ENCODE measurements around the gene NFATC1. TPM values are rescaled to one million over a fixed set of nuclear protein-coding genes. Genes with fewer than 3 reads are reported as not detected.

NFATC1 gene
- total RNA-seq, 6 donors from 2014 or later = 13.6 to 39.5 (median 20.3) TPM

- WGBS, 2 donors = 64 to 67% methylated on average over 13 to 17 of the region's 17 CpGs
- TF ChIP-seq EP300 (IDR thresholded peaks at IDR 0.05) (no peak), POLR2AphosphoS5 (IDR thresholded peaks at IDR 0.05) (no peak), POLR2A (IDR thresholded peaks at IDR 0.05) (no peak)
- TF ChIP-seq, protein P1, sequence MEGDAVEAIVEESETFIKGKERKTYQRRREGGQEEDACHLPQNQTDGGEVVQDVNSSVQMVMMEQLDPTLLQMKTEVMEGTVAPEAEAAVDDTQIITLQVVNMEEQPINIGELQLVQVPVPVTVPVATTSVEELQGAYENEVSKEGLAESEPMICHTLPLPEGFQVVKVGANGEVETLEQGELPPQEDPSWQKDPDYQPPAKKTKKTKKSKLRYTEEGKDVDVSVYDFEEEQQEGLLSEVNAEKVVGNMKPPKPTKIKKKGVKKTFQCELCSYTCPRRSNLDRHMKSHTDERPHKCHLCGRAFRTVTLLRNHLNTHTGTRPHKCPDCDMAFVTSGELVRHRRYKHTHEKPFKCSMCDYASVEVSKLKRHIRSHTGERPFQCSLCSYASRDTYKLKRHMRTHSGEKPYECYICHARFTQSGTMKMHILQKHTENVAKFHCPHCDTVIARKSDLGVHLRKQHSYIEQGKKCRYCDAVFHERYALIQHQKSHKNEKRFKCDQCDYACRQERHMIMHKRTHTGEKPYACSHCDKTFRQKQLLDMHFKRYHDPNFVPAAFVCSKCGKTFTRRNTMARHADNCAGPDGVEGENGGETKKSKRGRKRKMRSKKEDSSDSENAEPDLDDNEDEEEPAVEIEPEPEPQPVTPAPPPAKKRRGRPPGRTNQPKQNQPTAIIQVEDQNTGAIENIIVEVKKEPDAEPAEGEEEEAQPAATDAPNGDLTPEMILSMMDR (IDR thresholded peaks at IDR 0.05) = no peak
- Histone ChIP-seq H3K27me3 (no peaks in the 10 kb centered on the region), H3K4me3 (no peak overlapping the region), H3K27ac (no peak overlapping the region), H3K4me1 (peaks cover 9 to 20% (median 12%) of the 10 kb centered on the region in 4 donors), H3K9me3 (peaks cover 8 to 29% (median 15%) of the 10 kb centered on the region in 4 donors), H3K36me3 (no peaks in the 10 kb centered on the region)
- peak; percentile 10 to 66 for DNase-seq
- peak in 1 of 2 donors; percentile 10 for ATAC-seq (ENCODE audit: low FRiP score in 2 of 2)
These were observed 179.3 kb downstream of the NFATC1 start for GRCh38 chr18:79574938-79575525.

DNA sequence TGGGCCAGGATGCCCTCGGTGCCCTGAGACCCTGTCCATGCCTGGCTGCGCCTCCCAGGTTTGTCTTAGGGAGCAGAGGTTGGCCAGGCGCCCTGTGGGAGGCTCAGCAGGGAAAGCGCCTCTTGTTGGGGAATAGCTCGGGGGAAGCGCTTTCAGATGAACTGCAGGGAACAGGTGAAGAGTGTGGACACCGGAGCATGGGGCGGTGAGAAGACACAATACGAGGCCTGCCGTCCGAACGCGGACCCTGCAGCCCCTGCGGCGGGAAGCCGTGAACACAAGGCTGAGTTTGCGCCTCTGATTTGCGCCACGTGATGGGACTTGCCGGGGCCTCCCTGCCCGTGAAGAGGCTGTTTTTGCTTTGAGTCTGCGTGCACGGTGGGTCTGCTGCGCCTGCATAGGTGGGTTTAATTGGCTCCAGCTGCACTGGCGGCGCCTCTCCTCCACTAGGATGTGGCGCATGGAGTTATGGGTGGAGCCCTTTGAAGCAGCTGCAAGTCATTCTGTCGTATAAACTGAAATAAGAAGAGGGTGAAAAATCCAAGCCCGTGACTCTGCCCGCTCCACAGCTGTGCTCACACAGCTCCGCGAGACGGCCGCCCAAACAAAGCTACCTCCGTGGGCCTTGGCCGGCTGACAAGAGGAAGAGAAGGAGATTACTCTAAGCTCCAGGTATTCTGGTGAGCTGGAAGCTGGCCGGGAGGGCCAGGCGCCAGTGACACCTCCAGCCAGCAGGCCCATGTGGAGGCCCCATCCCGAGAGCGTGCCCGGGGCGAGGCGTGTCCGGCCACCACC lies 180.4 kb downstream of the NFATC1 start:
- H3K4me3 ChIP-seq = no peak overlapping the region
- H3K9me3 ChIP-seq = peaks cover 8 to 29% (median 15%) of the 10 kb centered on the region in 4 donors
- 67 to 73% methylated on average over 30 to 44 of the region's 44 CpGs for WGBS, 2 donors
- peaks cover 9 to 20% (median 12%) of the 10 kb centered on the region in 4 donors for H3K4me1 ChIP-seq
- no peaks in the 10 kb centered on the region for H3K27me3 ChIP-seq
- ATAC-seq (ENCODE audit: low FRiP score in 2 of 2) (peak in 1 of 2 donors; percentile 74), DNase-seq (peak; percentile 20 to 84)
- H3K36me3 ChIP-seq = no peaks in the 10 kb centered on the region
- TF ChIP-seq, protein P1 (IDR thresholded peaks at IDR 0.05) = peak in 1 of 6 experiments; percentile 16
- no peak for TF ChIP-seq POLR2AphosphoS5 (IDR thresholded peaks at IDR 0.05)
- no peak for TF ChIP-seq EP300 (IDR thresholded peaks at IDR 0.05)
- H3K27ac ChIP-seq = peak overlapping the region in 3 of 4 donors; percentile 9 to 76 (median 32)

- Histone ChIP-seq H3K36me3 (no peaks in the 10 kb centered on the region), H3K4me3 (no peak overlapping the region), H3K27ac (peak overlapping the region in 3 of 4 donors; percentile 9 to 76 (median 32)), H3K27me3 (no peaks in the 10 kb centered on the region), H3K9me3 (peaks cover 8 to 26% (median 15%) of the 10 kb centered on the region in 4 donors), H3K4me1 (peaks cover 9 to 20% (median 12%) of the 10 kb centered on the region in 4 donors)
- peak; percentile 23 to 78 for DNase-seq
- TF ChIP-seq POLR2AphosphoS5 (IDR thresholded peaks at IDR 0.05) = no peak
- no peak for TF ChIP-seq POLR2A (IDR thresholded peaks at IDR 0.05)
- TF ChIP-seq EP300 (IDR thresholded peaks at IDR 0.05) = no peak
- TF ChIP-seq, protein P1 (IDR thresholded peaks at IDR 0.05) = no peak
- peak; percentile 9 to 10 for ATAC-seq (ENCODE audit: low FRiP score in 2 of 2)
- WGBS, 2 donors = 23 to 58% methylated on average over 10 to 23 of the region's 23 CpGs
These were observed 181.1 kb downstream of the NFATC1 start for GRCh38 chr18:79576686-79577351.

DNA sequence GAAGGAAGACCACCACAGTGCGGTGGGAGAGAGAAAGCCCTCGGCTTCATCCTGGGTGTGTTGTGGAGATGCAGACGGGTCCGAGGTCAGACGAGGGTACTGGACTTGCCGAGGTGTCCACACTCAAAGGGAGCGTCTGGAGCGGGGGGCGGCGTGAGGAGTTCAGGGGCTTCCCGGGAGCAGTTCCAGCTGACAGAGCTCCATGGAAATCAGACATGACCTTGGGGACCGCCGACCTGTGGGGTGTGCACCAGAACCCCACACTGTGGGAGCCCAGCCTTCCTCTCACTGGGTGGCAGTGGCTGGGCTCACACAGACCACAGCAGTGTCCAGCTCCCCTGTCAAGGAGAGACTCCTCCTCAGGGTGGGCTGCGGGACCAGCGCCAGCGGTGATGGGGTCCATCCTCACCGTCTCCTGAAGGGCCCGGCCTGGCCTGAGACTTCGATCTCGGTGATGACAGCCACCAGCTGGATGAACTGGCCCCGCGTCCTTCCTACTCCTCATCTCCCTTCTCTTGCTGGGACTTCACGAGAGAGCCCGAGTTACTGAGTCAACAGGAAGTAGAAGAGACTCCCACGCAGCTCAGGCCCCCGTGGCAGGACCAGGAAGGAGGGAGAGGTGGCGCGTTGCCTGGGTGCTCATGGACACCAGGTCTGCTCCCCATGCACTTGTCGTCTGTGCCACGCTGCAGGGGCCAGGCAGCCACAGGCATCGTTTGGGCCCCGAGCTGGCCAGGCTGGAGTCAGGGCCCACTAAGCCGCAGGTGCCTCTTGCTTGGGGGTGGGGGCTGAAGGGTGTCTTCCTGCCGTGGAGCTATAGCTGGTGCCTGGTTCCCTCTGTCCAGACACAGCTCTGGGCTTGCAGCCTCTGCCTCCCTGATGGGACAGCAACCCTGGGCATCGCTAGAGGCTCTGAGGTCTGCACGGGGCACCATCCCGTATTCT lies 182.0 kb downstream of the NFATC1 start:
- H3K4me1 ChIP-seq = peaks cover 9 to 20% (median 12%) of the 10 kb centered on the region in 4 donors
- H3K27ac ChIP-seq = peak overlapping the region in 1 of 4 donors; percentile 76
- H3K9me3 ChIP-seq = peaks cover 6 to 17% (median 12%) of the 10 kb centered on the region in 4 donors
- ATAC-seq (ENCODE audit: low FRiP score in 2 of 2) = peak in 1 of 2 donors; percentile 1
- no peaks in the 10 kb centered on the region for H3K27me3 ChIP-seq
- TF ChIP-seq, protein P1 (IDR thresholded peaks at IDR 0.05) = no peak
- TF ChIP-seq EP300 (IDR thresholded peaks at IDR 0.05) (no peak), POLR2A (IDR thresholded peaks at IDR 0.05) (no peak), POLR2AphosphoS5 (IDR thresholded peaks at IDR 0.05) (no peak)
- 67 to 72% methylated on average over 14 to 37 of the region's 37 CpGs for WGBS, 2 donors
- peak; percentile 34 to 69 for DNase-seq
- no peak overlapping the region for H3K4me3 ChIP-seq
- H3K36me3 ChIP-seq = no peaks in the 10 kb centered on the region
